SH-SY5Y (cell line): ENCODE data around the gene DOCK2.

Experiments used
- GATA2 ChIP-seq: IDR thresholded peaks from 2 replicates; pipeline ENCODE4 v1.6.1; 2011; ENCODE audit warnings: mild to moderate bottlenecking, low read depth, low read length
- GATA3 ChIP-seq: IDR thresholded peaks from 2 replicates; pipeline ENCODE4 v1.6.1; 2011; ENCODE audit warnings: low read depth, mild to moderate bottlenecking, low read length, moderate library complexity

GRCh38 chr5:169652057-169652456 lies 15.0 kb downstream of the DOCK2 start:
- TF ChIP-seq GATA2 (no peak), GATA3 (no peak)
